HG03469 (cell line): ENCODE measurements around the gene NME9.

Experiments
- ATAC-seq: cut with Tn5 transposase; IDR thresholded peaks from one replicate; pipeline ENCODE4 v1.9.1; 2021; ENCODE audit warnings: mild to moderate bottlenecking, moderate library complexity, moderate number of reproducible peaks; ENCODE audit not compliant: unreplicated experiment

Gene NME9

GRCh38 chr3:138363322-138363721, 33.7 kb upstream of the NME9 start:
- no peak for ATAC-seq

- no peak for ATAC-seq
These were observed 32.9 kb upstream of the NME9 start for GRCh38 chr3:138362538-138362937.

GRCh38 chr3:138361561-138361971, 31.9 kb upstream of the NME9 start:
- ATAC-seq = no peak

- no peak for ATAC-seq
These were observed 31.3 kb upstream of the NME9 start for GRCh38 chr3:138360869-138361525.

DNA sequence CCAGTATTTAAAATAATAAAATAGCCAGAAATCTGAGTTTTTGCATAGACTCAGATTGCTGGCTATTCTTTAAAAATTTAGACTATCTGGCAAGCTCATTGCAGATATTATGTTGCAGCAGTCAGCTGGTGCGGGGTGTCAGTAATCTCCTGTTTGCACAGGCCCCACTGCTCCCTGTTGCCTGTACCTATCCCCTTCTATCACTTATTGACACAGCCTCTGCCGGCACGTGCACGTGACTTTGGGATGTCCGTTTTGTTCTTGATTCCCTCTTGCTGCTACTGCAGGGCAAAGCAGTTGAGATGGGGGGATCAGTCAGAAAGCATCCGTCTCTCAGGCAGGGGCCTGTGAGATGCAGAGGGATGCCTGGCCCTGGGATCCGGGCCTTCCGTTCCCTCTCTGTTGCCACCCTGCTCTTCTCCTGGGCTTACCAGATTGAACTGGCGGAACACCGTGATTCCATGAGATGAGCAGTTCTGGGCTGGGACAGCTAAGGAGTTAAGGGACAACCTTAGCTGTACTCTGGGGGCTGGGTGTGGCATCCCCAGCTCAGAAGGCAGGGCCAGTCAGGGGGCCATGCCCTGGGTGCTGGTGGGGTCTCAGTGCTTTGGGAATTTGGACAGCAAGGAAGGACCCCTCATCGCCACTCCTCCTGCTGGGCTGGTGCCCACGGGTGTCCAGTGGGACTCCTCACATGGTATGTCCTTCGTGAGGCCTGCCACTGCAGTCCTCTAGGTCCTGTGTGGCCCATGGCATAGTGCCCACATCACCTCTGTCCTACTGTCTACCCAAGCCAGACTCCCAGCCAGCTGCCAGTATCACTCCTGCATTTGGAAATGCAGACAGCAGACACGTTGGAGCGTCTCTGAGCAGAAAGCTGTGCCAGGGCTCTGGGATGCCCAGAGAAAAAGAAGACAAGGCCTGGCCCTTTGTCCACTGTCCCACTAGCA, 30.5 kb upstream of the NME9 start:
- no peak for ATAC-seq

- ATAC-seq = no peak
These were observed 29.7 kb upstream of the NME9 start for GRCh38 chr3:138359148-138359918.

- ATAC-seq = no peak
These were observed 27.2 kb upstream of the NME9 start for GRCh38 chr3:138356730-138357405.

DNA sequence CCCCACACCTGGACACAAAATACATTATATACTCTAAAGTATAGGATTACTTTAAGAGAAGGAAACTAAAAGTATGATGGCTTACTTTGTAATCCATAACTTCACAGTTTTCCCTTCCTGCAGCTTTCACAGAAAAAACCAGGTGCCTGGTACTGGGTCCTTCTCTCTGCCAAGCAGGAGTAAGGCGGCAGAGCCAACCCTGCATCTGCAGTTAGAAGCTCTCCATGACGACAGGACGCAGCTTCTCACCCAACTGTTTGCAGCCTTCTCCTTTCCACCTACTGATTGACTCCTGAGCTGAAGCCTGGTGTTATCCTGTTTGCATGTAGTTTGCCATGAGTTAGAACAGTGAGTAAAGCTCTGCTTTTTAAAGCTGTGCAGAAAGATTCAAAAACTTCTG, 25.4 kb upstream of the NME9 start:
- ATAC-seq = no peak

GRCh38 chr3:138354376-138354775, 24.7 kb upstream of the NME9 start:
- no peak for ATAC-seq

GRCh38 chr3:138351916-138352550, 22.4 kb upstream of the NME9 start:
- no peak for ATAC-seq

DNA sequence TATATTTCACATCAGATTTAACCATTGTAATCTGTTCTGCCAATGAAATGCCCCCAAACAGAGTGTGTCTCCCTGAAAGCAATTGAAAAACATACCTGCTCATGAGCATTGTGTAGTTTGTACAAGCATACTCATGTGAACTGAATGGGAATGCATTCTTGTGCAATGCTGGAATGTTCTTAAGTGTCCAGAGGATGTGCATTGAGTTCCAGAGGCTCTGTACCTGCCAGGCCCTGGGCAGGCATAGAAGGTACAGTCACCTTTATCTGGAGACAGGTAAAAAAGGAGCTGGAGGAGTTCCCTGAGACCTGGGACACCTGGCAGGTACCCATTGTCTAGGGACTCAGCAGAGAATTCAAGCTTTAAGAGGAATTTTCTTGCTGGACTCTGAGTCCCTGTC, 21.5 kb upstream of the NME9 start:
- no peak for ATAC-seq

GRCh38 chr3:138349926-138350665, 20.4 kb upstream of the NME9 start:
- no peak for ATAC-seq

DNA sequence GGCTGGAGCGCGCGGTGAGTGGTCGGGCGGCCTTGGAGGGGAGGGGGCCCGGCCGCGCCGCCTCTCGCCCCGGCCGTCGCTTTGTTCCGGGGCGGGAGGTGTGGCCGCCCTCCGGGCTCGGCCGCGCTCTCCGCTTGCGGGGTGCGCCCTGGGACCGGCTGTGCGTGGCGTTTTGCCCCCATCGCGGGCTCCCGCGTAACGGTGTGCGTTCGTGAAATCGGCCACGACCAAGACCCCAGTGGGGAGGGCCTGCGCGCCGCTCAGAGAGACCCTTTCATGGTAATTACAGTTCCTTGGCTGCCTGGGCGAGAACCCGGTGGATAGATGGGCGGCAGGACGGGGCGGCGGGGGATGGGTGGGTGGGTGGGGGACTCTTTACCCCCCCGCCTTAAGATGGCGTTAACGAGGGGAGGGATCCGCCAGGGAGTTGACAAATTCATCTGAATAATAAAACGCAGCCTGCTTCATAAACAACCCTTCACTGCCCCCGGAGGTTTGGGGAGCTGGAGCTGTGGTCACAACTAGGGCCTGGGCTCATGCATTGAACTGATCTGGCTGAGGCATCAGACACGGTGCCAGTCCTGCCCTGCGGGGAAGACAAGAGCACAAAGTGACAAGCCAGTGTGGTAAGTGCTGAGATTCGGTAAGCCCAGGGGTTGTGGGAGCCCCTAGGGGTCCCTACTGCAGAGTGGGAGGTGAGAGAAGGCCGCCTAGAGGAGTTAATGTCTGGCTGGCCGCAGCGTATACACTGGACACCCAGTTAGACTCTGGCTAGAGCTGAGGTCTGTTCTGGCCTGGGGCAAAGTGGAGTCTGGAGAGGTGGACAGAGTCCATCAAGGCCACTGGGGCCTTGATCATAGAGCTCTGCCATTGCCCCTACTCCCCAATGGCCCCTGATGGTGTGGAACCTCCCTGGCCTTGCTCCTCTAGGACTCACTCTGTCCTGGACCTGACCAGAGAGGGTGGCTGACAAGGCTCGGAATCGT, 19.4 kb upstream of the NME9 start:
- ATAC-seq = no peak

DNA sequence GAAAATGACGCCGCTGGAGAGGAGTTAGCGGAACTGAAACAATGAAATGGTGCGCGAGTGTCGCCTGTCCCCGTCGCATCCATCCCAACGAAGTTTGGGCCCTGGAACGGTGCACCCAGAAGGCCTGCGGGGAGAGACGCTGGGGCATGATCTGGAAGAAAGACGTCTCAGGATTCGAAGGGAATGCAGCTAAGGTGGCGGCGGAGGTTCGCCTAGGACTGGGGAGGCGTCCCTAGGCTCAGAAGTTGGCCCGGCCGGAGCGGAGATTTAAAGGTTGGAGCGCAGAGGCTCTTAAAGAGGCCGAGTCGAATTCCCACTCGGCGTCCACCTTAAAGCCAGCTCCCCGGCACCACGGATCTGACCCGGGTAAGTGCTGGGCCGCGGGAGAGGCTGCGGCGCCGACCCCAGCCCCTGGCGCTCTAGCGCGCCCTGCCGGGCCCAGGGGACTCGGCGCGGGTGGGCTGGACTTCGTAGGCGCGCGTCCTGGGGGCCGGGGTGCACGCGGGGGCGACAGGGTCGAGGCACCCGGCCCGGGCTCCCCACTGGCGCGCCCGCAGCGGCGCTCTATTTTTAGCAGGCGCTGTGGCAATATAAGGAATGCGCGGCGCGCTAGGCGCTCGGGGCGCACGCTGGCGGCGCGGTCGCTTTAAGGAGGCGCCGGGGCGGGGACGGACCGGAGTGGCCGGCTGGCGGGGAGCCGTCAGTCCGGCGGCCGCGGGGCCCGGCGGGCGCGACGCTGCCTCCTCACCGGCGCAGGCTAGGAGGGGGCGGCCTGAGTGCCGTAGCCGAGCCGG, 18.5 kb upstream of the NME9 start, which contains the start of gene MRAS:
Gene MRAS, plus strand, starts transcription at position 620 of the 794 bp plus-strand sequence. CDS start 24,305 bp downstream, outside the sequence.
- ATAC-seq = no peak

DNA sequence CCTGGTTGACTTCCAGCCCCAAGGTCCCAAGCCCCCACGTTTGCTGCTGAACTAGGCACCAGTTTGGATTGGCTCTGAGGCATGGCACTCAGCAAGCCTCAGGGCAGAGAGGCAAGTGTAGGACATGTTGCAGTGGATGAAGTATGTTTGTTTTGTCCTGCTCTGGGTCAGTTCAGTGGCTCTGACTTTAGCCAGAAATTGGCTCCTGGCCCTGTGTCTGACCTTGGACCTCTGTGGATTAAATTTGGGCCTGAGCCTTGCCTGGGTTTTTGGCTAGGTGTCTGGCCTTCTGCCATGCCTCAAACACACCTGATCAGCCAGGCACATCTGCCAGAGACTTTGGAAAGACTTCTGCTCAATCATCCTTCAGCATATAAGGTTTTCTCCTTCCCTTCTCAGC, 15.1 kb upstream of the NME9 start:
- no peak for ATAC-seq

DNA sequence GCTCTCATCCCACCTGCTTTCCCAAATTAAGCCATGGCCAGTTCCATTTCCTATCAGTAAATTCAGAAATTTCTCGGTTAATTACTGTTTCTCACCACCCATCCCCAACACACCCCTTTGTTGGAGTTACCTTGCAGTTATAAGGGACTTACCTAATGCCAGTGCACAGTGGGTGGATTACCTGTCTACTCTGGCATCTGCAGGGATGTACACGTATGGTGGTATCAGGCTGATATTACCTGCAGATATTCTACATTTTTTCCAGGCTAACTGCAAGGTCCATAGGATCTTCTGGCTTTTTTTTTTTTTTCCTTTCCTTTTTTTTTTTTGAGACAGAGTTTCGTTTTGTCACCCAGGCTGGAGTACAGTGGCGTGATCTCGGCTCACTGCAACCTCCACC, 10.9 kb upstream of the NME9 start:
- ATAC-seq = no peak

DNA sequence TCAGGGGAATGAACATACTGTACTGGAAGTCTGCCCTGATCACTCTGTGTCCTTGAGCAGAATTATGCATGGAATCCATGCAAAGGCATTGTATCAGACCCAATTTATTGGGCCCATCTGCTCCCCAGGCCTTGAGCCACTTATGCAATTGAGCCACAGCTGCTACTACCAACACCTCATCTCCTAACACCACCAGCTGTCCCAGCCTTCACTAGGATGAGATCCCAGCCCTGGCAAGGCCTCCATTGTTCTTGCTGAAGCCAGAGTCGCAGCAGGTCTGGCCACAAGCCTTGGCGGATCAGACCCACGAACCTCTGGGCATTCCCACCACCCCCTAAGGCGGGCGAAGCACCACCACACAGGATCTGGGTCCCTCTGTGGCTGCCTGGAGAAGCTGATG, 9.2 kb upstream of the NME9 start:
- ATAC-seq = no peak

DNA sequence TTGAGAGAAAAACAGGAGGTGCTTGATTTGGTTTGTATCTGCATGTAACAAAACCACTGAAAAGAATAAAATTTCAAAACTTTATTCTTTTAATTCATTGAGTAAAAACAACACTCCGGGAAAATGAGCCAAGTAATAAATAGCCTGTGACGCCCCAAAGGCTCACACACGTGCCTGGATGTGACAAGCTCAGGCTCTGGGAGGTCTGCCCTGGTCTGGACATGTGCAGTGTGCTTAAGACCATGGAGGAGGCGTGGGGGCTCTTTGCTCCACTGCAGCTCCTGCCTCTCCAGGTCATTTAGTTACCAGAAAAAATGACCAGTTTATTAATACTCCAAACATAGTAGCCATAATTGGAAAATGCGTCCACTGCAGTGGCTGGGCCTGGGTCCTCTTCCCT, 8.6 kb upstream of the NME9 start:
- ATAC-seq = no peak
